HG02981 (cell line): Measurements from ENCODE around the gene IQCE.
"Not testable (repeated sequence)": the region's sequence is repeated elsewhere in the genome, so short reads cannot be mapped to it uniquely, and the experiment has no call there.

Experiments used
- ATAC-seq: cut with Tn5 transposase; IDR thresholded peaks from one replicate; pipeline ENCODE4 v1.9.1; 2021; ENCODE audit warnings: mild to moderate bottlenecking, moderate library complexity; ENCODE audit not compliant: unreplicated experiment

IQCE gene

DNA sequence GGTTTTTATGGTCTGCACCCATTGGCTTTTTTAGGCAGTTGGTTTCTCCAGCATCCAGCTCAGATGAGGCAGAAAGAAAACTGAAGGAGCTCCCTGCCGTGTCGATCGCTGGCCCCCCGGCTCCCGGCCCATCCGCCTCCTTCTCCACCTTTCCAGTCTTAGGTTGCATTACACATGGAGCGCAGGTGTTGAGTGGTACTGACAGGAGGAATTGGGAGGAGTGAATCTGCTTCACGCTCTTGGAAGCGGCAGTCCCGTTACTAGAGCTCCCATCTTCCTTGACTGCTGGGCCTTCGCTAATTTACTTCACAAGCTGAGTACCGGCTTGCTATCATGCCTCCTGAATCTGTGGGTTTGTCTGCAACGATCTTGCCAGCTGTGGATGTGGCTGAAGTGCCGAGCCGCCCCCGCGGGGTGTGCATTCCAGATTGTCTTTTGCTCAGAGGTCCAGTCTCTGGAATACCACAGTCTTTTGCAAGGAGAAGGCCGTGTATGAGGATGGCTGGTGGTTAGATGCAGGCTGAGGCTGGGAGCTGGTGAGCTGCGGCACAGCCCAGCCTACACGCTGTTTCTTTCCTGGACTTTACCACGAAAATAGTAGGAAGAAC, 17.1 kb downstream of the IQCE start:
- ATAC-seq = no peak

DNA sequence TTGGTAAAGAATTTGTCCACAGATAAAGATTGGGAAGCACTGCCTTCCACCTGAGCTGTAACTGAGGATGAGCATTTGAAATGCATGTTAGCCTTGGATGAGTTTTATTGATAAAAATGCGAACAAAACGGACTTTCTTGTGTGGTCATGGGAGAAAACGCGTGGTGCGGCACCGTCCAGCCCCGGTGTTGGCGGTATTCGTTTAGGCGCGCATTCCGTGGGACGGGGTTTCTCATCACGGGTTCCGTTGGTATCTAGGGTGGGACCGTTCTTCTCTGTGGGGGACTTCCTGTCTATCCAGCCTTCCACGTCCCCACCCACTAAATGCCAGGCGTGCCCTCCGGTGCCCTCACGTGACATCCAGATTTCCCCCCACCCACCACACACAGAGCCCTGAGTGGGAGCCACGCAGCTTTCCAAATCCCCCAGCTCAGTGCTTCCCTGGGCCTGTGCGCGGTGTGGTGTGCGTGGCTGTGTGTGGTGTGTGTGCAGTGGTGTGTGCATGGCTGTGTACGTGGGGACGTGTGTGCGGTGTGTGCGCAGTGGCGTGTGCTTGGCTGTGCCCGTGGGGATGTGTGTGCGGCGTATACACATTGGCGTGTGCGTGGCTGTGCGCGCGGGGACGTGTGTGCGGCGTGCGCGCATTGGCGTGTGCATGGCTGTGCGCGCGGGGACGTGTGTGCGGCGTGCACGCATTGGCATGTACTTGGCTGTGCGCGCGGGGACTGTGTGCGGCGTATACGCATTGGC, 18.1 kb downstream of the IQCE start:
- no peak for ATAC-seq

DNA sequence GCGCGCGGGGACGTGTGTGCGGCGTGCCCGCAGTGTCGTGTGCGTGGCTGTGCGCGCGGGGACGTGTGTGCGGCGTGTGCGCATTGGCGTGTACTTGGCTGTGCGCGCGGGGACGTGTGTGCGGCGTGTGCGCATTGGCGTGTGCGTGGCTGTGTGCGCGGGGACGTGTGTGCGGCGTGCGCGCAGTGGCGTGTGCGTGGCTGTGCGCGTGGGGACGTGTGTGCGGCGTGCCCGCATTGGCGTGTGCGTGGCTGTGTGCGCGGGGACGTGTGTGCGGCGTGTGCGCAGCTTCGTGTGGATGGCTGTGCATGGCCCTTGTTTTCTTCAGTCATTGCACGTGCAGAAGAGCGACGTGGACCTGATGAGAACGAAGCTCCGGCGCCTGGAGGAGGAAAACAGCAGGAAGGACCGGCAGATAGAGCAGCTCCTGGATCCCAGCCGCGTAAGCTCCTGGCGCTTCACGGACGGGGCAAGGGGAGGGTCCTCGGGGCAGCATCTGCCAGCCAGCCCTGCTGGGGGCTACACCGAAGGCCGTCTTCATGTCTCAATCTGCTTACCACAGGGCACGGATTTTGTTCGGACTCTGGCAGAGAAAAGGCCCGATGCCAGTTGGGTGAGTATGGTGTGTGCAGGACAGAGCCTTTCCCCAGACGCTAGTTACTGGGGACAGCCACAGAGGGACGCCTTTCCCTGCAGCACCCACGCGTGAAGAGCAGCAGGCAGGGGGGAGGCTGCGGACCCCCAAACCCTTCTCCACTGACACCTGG, 19.3 kb downstream of the IQCE start:
- no peak for ATAC-seq

DNA sequence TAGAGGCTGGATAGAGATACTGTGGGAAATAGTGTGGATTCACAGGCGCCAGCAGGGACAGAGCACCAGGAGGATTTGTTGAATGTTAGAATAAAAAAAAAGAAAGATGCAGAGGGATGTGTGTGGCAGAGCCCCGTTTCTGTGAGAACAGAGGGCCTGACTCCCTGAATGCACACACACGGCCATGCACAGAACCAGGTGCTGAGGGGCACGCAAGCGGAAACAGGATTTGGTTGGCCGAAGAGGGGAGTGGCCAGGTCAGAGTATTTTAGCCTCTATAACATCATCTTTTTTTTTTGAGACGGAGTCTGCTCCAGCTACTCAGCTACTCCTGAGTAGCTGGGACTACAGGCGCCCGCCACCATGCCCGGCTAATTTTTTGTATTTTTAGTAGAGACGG, 21.9 kb downstream of the IQCE start:
- ATAC-seq = no peak

DNA sequence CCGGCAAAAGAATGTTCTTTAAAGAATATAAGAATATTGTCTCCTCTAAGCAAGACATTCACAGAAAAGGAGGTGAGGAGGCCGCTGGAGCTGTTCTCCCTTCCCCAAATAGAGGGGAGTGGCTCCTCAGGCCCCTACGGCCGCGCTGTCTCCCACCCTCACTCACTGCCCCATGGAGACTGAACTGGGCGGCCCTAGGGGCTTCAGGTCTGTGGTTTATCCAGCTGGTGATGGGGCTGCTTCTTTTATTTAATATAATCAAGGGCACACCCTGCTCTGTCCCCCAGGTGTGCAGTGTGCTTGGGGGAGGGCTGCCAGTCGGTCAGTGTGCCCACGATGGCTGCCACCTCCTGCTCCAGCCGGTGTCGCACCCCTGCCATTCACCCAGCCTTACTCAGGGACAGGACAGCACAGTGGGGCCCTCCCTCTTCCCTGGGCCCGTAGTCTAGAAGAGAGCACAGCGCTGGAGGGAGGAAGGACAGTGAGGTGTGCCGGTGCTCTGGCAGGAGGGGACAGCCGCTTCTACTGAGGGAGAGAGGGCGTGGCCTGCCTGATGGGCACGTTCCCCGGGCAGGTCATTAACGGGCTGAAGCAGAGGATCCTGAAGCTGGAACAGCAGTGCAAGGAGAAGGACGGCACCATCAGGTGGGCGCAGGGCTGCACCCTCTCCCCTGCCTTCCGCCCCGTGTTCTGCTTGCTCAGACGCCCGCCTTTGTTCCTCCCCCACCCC, 23.4 kb downstream of the IQCE start:
- no peak for ATAC-seq

DNA sequence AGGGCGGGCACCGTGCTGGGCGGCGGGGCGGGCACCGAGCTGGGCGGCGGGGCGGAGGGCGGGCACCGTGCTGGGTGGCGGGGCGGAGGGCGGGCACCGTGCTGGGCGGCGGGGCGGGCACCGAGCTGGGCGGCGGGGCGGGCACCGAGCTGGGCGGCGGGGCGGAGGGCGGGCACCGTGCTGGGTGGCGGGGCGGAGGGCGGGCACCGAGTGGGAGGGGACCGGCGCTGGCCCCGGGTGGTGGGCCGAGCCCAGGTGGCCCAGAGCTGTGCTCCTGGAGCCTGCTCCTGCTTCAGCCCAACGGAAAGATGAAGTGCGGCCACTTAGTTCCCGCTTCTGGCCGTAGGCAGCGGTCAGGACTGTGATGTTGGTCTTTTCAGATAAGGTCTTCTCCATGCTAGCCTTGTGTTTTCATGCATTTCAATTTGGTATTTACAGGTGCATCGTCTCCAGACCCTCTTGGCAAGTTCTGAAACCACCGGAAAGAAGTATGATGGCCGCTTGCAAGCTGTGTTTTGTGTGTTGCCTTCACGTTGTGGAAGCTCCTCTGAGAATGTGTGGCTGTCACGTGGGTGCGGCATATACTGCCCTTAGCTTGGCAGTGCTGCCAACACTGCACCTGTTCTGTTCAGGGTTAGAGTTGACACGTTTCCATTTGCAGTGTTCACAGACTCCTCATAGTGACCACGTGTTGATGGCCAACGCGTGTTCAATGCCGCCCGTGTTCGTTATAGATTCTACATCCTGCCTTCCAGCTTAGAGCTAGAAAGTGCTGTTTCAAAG, 25.2 kb downstream of the IQCE start:
- no peak for ATAC-seq

DNA sequence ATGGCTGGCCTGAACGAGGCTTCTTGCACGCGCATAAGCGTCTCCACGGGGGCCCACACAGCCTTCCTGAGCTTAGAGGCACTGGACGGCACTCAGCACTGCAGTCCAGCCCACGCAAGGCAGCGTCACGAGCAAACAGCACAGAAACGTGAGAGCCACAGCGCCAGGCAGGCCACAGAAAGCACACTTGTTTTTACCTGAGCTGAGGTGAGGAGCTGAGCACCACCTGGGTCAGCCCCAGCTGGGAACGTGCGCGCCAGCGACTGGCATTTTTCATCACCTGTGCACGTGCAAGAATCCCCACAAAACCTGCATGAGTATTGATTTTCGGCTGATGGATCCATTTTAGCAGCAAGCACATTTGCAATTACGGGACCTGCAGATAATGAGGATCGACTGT, 26.7 kb downstream of the IQCE start:
- ATAC-seq = no peak

DNA sequence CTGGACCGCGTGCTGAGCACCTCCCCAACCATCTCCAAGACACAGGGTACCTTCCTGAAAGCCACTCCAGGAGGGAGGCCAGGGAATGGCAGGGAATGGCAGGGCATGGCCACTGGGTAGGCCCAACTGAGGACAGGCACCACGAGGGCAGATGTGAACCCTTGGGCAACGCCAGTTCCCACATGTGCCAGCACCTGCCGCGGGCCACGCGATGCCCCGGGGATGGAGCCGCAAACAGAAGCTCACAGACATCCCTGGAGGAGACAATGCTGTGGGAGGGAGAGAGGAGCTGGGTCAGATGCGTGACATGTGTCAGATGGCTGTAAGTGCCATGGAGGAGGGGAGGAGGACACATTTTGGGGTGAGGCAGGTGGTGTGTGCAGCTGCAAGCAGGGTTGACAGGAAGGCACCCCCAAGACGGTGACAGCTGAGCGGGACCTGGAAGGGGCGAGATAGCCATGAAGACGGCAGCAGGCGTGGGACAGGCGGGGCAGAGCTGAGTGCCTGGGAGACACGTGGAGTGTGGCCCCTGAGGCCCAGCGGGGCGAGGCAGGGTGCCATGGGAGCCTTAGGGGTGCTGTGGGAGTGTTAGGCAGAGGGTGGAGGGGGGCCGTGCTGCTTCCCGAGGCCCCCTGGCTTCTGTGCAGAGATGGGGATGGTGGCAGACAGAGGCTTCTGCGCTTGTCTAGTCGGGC, 27.7 kb downstream of the IQCE start:
- ATAC-seq = no peak

DNA sequence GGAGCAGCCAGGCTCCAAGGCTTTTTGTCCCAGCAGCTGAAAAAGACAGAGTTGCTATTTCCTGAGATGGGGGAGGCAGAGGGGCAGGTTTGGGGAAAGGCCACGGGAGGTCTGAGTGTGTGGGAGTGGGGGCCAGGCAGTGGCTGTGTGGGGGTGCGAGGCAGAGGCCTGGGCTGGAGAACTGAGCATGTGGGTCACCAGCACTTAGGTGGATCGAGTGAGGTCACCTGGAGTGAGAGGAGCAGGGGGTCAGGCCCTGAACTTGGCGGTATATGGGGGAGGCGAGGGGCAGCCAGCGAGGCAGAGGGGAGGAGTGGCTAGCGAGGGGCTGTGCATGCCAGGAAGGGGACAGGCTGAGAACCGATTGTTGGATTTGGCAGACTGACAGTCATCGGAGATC, 28.4 kb downstream of the IQCE start:
- no peak for ATAC-seq

DNA sequence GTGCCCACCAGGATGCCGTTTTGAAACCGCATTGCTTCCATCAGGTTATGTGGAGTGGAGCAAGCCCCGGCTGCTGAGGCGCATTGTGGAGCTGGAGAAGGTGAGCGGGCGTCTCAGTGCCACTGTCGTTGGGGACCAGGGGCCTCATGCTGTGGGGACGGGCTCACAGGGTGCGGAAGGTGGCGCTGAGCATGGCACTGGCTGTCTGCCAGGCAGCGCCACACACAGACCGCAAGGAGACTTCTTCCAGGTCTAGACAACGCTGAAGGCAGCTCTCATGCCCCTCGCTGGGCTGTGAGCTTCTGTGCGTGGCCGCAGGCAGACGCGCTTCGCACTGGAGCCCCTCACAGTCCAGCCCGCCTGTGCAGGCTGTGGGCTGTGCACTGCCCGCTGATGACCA, 29.0 kb downstream of the IQCE start:
- no peak for ATAC-seq

DNA sequence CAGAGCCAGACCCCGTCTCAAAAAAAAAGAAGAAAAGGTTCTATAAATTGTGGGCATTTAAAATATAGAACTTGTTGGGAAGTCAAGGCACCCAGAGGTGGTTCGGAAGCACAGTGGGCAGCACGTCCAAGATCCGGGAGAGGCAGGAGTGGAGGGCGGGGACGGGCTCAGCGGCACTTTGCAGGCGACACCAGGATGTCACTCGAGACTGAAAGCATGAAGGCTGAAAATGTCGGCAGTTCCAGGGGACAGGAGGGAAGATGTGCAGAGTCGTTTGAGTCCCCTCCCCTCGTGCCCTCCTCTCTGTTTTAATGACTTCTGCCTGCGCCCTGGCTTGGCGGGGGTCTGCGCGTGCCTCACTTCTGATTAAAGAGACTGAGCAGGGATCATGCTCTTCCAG, 30.6 kb downstream of the IQCE start:
- ATAC-seq = no peak

DNA sequence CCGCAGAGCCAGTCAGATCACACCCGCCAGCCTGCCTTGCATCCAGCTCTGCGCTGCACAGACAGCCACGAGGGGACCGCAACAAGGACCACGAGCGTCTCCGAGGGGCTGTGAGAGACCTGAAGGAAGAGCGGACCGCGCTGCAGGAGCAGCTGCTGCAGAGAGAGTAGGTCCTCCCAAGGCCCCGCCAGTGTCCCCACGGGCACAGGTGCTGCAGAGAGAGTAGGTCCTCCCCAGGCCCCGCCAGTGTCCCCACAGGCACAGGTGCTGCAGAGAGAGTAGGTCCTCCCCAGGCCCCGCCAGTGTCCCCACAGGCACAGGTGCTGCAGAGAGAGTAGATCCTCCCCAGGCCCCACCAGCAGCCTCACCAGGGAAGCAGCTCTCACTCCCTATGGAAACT, 31.2 kb downstream of the IQCE start:
- not testable (repeated sequence) for ATAC-seq

DNA sequence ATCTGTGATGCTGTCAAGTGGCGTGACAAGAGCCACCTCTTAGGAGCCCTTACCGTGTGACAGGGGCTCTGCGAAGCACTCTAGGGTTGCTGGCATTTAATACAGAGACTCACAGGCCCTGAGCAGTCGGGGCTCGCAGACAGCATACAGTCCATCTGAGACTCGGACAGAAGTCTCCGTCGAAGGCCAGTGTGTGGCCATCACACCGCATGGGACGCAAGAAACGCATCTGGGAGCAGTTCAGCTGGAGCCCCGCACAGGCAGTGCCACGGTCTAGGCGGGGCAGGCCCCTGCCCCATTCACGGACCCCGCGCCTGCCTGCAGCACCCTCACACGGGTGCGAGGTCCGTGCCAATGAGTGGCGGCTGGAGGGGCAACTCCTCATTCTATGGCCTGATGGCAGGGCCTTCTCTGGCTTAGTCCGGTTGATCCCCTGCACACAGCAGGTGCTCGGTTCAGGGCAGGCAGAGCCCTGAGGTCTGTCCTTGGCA, 33.6 kb downstream of the IQCE start:
- ATAC-seq = no peak

DNA sequence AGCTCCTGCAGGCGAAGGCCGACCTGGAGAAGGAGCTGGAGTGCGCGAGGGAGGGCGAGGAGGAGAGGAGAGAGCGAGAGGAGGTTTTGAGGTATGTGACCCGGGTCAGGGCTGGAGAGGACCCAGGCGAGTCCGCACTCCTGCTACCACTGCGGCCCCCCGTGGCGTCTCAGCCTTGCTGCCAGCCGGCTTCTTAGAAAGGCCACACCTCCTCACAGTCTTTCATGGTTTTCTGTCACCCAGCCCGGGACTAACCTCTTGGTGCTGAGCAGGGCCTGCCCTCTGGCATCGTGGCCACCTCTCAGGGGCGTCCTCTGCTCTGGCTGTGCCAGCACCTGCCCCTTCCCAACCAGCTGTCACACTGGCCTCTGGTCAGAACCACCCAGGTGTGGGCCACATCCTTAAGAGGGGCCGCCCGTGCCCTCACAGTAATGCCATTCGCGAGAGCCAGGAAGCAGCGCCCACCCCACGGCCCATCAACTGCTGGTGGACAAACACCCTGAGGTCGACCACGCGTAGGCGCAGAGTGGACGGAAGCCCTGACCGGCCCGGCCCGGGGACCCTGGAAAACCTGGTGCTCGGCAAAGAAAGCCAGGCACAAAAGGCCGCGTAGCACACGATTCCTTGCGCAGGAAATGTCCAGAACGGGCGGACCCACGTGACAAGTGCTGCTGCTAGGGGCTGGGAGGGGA, 34.4 kb downstream of the IQCE start:
- ATAC-seq = no peak

DNA sequence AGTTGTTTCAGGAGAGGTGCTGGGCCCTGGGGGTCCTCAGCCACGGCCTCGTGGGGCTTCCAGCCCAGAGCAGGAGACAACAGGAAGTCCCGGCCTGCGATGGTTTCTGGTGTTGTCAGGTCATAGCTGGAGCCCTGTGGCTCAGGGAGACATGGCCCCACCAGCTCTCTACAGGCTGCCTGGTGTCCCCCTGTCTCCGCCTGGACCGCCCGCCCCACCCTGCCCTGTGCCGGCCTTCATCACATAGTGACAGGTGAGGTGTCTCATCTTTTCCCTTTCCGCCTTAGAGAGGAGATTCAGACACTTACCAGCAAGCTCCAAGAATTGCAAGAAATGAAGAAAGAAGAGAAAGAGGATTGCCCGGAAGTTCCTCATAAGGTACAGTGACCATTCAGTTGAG, 35.8 kb downstream of the IQCE start:
- no peak for ATAC-seq

DNA sequence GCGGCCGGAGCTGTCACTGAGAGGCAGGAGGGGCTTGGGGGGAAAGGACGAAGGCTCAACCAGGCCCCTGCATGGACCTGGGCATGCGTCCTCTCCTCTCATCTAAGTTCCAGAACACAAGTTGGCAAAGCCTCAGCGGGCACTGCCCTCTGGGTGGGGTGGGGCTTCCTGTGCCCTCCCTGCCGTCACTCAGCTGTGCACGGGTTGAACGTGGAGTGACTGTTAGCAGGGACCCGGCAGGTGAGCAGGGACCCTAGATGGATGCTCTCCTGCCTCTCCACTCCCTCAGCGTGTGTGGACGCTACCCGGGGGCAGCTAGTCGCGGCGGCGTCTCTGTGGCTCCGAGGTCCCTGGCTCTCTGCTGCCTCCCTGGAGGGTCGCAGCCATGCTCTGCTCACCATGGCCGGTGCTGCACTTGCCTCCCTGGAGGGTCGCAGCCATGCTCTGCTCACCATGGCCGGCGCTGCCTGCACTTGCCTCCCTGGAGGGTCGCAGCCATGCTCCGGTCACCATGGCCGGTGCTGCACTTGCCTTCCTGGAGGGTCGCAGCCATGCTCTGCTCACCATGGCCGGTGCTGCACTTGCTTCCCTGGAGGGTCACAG, 36.6 kb downstream of the IQCE start:
- ATAC-seq = no peak

DNA sequence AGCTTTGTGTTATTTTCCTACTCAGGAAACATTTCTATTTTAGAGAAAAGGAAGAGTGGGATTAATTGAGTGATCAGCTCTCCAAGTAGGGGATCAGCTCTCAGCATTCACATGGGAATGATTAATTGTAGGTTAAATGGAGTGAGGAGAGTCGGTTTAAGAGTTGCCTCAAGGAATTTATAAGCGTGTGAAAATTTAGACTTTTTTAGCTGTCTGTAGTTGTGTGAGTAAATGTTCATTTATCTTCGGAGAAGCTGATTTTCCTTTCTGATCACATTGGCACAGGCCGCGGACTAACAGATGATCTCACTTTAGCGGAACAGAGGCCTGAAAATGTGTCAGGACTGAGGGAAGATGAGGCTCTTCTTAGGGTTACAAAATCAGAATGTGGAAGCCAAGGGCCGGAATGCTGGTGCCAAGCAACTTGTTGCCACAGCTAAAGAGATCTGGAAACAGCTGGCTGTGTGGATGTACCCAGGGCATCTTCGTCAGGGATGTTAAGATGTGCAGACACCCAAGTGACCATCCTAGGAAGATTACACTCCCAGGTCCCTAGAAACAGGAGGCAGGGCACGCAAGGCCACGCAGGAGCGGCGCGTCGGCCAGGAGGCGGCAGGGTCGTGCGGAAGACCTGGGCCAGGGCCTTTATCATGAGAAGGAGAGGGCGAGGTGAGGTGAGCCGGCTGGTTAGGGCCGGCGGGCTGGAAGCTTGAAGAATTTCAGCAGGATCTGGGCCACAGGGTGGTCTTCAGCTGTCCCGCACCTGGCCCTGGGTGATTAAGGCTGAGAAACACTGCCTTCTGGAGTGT, 37.9 kb downstream of the IQCE start:
- no peak for ATAC-seq

DNA sequence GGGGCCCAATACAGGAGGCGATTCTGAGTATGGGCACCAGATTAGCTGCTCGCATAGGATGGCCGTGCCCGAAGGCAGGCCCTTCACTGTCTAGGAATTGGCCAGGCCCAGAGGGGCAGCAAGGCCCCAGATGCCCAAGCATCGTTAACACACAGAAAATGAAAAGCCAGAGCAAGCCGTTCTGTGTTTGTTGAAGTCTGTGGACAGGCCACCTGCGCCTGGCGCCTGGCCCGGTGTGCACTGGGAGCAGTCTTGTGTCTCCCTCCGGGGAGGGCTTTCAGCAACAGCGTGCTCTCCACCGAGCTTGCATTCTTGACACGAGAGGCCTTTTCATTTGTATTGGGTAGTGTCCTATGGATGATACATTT, 38.5 kb downstream of the IQCE start:
- no peak for ATAC-seq
